Stimulated activated CD4-positive, alpha-beta T cell treated with anti-CD3 and anti-CD28 coated beads, TNF-alpha, amount 100 ng/mL, for 24 hours (primary cell): ENCODE results near the gene FNBP1L.

Experiments
- DNase-seq, 3 experiments: peaks; one replicate each; pipeline ENCODE4 v3.0.0-alpha.2; 2020; ENCODE audit warnings: low read depth in 3 of 3

Gene FNBP1L

DNA sequence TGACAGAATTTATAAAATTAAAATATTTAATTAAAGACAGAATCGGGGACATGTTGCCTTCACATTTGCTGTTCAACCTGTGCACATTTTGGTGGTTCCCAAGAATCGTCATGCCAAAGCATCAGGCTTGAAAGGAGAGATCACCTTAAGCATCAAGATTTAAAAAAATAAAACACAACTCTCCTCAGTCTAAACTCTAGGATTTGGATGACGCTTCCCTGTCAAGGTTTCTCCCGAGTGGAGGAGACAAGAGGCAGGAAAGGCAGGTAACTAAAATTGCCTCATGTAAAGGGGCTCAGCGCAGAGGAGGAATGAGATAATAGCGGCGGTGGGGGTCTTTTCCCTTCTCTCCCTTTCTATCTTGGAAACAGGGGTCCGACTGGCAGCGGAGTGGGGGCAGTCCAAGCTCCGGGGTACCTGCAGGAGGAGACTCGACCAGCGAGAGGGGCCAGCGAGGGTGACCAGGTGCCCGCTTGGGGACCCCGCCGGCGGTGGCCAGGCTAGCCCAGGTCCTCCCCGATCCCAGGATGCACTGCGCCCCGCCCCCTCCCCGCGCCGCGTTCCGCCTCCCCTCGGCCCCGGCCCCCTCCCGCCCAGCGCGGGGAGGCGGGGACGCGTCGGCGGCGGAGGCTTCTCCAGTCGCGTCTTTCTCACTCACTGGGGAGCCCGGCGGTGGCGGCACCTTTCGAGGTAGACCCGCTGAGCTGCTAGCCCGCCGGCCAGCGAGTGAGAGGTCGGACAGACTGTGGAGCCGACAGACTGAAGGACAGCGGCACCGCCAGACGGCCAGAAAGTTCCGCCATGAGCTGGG, at the start of gene FNBP1L:
Gene FNBP1L, plus strand, starts transcription at position 638 of the 811 bp plus-strand sequence. Its CDS starts 164 bp downstream, at position 802.
- peak; percentile 16 to 65 (median 28) for DNase-seq

DNA sequence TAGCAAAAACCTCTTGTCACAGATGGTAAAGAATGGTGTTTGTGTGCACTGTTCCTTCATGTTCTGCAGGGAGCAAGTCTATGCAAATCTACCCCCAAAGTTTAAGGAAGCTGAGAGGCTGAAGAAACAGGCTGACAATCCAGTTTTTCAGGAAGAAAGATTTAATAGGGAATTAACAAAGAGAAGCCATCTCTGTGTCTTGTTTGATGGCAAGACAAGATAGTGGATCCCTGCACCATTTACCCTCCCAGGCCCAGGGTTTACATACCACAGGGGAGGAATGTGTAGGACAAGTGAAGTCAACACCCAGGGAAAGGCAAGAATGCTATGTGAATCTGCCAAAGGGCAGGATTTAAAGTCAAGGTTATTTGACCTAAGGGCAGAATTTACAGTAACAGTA, 48.1 kb upstream of the FNBP1L start:
- no peak for DNase-seq

GRCh38 chr1:93408203-93408602, 39.7 kb upstream of the FNBP1L start:
- no peak for DNase-seq

DNA sequence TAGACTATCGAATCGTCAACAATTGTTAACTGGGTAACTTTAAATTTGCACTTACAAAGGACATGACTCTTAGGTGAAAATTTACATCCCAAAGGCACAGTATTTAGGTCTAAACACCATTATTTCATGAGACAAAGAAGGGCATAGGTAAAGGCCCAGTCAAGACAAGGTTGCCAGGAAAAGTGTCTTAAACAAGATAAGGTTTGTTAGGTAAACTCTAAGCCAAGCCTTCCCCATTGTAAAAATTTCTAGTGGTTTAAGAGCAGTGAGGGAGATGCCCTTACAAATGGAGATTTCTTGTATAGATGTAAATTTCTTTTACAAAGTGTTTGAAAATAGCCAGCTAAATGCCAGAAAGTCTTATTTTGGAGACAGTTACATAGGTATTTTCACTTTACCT, 36.9 kb upstream of the FNBP1L start:
- DNase-seq, result no peak

GRCh38 chr1:93414749-93415148, 33.2 kb upstream of the FNBP1L start:
- DNase-seq, result no peak

GRCh38 chr1:93415296-93415695, 32.6 kb upstream of the FNBP1L start:
- DNase-seq, result no peak

DNA sequence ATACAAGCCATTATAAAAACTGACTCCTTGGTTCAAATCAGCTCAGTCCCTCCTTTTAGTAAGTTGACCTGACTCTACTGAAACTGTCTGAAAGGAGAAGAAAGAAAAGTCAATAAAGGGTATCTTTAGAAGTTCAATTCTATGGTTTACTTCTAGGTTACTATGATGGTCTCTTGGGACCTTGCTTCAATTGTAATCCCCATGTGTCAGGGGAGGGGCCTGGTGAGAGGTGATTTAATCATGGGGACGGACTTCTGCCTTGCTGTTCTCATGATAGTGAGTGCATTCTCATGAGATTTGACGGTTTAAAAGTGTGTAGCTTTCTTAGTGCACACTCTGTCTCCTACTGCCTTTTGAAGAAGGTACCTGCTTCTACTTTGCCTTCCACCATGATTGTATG, 31.7 kb upstream of the FNBP1L start:
- DNase-seq, result no peak

DNA sequence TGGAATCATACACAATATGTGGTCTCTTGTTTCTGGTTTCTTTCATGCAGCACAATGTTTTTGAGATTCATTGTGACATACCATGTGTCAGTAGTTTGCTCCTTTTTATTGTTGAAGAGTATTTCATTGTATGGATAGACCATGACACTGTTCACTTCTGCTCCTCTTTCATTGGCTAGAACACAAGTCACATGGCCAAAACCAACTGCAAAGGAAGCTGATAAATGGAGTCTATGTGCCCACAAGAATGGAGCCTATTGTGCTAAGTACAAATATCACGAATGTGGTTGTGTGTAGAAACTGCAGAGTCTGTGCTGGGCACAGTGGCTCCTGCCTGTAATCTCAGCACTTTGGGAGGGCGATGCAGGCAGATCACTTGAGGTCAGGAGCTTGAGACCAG, 28.6 kb upstream of the FNBP1L start:
- no peak for DNase-seq

DNA sequence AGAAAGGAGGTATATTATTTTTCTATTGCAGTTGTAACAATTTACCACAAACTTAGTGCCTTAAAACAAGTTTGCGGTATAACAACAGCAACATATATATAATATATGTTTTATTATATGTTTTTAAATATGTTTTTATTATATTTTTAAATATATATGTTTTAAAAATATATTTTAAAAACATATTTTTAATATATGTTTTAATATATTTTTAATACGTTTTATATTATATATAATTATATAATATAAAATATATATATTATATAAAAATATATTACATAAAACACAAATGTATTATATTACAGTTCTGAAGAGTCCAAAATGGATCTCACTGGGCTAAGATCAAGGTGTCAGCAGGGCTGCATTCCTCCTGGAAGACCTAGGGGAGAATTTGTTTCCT, 27.5 kb upstream of the FNBP1L start:
- no peak for DNase-seq

GRCh38 chr1:93426181-93426580, 21.7 kb upstream of the FNBP1L start:
- no peak for DNase-seq

DNA sequence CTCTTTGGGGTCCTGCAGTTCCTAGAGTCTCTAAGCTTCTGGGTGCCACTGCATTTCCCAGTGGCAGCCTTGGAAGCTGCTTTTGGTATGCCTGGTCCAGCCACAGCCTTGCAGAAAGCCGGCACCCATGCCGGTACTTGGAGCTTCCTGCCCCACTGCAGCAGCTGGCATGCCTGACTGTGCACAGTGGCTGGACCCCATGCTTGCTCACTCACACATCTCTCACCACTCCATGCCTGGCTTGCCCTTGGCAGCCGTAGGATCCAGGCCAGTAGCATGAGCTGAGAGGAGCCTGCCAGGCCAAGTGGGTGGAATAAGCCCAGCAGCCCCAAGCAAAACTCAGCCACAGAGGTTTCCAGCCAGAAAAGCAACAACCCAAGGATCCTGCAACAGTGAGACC, 20.3 kb upstream of the FNBP1L start:
- DNase-seq, result no peak

DNA sequence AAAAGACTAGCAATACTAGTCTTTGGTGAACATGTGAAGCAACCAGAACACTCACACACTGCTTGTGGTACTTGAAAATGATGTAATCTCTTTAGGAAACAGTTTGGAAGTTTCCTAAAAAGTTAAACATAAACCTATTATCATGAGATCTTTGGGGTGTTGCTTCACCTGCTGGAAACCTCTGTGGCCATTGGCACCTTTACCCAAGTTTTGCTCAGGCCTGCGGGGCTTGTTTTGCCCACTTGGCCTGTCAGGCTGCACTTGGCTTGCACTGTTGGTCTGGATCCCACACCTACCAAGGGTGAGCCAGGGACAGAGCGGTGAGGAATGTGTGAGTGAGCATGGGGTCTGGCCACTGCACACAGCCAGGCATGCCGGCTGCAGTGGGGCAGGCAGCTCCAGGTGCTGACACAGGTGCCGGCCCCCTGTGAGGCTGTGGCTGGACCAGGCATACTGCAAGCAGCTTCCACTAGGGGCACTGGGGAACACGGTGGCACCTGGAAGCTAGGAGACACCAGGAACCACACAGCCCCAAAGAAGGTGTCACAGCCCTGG, 14.4 kb upstream of the FNBP1L start:
- DNase-seq, result no peak

- DNase-seq, result no peak
Observed at GRCh38 chr1:93434088-93434487, 13.8 kb upstream of the FNBP1L start.

- no peak for DNase-seq
Observed at GRCh38 chr1:93434987-93435386, 12.9 kb upstream of the FNBP1L start.

- DNase-seq, result no peak
Observed at GRCh38 chr1:93435443-93435842, 12.5 kb upstream of the FNBP1L start.

DNA sequence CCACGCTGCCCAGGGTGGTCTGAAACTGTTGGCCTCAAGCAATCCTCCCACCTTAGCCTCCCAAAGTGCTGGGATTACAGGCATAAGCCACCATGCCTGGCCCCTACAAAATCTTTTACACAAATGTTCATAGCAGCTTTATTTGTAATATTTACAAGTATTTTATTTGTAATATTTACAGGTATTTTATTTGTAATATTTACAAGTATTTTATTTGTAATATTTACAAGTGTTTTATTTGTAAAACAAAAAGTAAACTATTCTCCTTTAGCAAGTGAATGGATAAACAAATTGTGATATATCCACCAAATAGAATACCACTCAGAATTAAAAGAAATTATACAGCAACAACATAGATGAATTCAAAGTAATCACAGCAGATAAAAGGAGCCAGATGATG, 11.4 kb upstream of the FNBP1L start:
- DNase-seq, result no peak

GRCh38 chr1:93437976-93438605, 9.8 kb upstream of the FNBP1L start:
- no peak for DNase-seq

- DNase-seq, result no peak
Observed at GRCh38 chr1:93438716-93439115, 9.2 kb upstream of the FNBP1L start.

GRCh38 chr1:93440272-93440671, 7.6 kb upstream of the FNBP1L start:
- no peak for DNase-seq

DNA sequence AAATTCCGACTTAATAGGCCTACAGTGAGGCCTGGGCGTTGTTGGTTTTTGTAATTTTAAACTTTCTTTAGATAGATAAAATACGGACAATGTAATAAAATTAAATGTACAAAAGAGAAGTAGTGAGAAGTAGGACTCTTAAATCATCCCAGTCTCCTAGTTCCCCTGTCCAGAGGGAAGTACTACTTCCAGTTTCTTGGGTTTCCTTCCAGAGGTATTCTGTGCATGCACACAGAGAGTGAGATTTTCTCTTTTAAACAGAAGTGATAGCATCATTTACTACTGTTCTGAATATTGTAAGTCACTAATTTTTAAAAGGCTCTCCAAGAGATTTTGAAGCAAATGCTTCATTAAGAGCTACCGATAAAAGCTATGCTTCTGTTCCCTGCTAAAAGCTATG, 7.2 kb upstream of the FNBP1L start:
- DNase-seq, result no peak

DNA sequence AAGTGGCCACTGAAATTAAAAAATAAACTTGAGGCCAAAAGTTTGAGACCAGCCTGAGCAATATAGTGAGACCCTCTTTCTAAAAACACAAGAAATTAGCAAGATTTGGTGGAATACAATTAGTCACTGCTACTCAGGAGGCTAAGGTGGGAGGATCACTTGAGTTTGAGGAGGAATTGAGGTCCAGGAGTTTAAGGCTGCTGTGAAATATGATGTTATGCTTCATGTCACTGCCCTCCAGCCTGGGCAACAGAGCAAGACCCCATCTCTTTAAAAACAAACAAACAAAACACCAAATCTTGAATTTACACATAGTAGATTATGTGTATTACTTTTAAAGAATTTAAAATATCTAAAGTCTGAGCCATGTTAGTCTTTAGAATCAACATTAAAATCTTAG, 6.3 kb upstream of the FNBP1L start:
- no peak for DNase-seq

GRCh38 chr1:93442008-93442666, 5.8 kb upstream of the FNBP1L start:
- DNase-seq, result no peak

DNA sequence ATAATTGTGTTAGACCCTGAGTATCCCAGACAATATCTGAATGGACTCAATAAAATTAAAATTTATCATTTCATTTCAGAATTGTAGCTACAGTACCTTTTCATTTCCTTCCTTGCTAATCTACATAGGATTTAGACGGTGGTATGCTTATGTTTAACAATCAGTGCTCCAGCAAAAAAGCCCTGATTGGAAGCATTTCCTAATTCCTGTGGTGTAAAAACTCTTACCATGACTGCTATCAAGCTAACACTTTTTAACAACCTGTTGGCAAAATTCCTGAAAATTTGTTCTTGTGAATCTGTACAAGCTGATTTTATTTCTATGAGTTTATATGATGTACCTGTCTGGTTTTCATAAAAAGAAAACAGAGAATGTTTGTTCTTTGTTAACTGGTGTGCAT, 5.2 kb upstream of the FNBP1L start:
- no peak for DNase-seq
